ENCODE measurements around the gene PFKFB4.
"Not testable (repeated sequence)": the region's sequence is repeated elsewhere in the genome, so short reads cannot be mapped to it uniquely, and the experiment has no call there.

Gene PFKFB4

DNA sequence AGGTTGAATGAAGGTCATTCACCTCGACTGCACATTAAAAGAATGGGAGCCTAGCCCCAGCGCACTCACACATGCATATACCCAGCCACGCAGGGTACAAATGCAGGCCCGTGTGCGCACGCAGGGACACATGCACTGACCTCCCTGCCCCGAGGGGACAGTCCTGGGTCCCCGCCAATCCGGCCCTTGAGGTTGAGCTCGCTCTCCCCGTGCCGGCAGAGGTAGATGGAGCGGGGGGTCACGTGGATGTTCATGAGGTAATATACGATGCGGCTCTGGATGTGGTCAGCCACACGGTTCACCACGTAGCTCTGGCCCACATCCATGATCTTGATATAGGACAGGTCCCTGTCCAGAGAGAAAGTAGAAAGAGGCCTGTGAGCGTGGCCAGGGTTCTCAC is 20.5 kb downstream of the PFKFB4 start:
- TF ChIP-seq, protein P1, sequence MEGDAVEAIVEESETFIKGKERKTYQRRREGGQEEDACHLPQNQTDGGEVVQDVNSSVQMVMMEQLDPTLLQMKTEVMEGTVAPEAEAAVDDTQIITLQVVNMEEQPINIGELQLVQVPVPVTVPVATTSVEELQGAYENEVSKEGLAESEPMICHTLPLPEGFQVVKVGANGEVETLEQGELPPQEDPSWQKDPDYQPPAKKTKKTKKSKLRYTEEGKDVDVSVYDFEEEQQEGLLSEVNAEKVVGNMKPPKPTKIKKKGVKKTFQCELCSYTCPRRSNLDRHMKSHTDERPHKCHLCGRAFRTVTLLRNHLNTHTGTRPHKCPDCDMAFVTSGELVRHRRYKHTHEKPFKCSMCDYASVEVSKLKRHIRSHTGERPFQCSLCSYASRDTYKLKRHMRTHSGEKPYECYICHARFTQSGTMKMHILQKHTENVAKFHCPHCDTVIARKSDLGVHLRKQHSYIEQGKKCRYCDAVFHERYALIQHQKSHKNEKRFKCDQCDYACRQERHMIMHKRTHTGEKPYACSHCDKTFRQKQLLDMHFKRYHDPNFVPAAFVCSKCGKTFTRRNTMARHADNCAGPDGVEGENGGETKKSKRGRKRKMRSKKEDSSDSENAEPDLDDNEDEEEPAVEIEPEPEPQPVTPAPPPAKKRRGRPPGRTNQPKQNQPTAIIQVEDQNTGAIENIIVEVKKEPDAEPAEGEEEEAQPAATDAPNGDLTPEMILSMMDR (IDR thresholded peaks at IDR 0.05; ENCODE audit: low read depth, low read length), result no peak
- H3K4me3 ChIP-seq (replicated peaks in 1 of 2; ENCODE audit: low read depth in 2 of 2, low read length in 2 of 2), result no peak overlapping the region
- no peak for DNase-seq (ENCODE audit: low read depth in 2 of 2)

DNA sequence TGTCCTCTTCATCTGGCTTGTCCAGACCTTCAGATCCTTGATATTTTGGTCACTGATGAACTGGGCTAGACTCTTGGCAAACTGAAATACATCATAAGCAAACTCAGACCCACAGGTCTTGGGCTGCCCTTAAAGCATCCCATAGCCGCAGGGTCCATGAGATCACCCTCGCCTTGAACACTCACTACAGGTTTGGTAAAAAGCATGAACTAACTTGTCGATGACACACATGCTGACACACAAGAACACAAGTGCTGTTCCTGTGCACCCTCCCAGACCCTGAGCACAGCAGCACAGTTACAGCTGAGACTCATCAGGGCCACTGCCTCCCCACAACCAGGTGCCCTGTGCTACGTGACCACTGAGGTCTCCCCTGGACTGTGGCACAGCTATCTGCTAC is 21.0 kb downstream of the PFKFB4 start:
- DNase-seq (ENCODE audit: low read depth in 2 of 2), result no peak
- H3K4me3 ChIP-seq (replicated peaks in 1 of 2; ENCODE audit: low read depth in 2 of 2, low read length in 2 of 2), result no peak overlapping the region
- TF ChIP-seq, protein P1 (IDR thresholded peaks at IDR 0.05; ENCODE audit: low read depth, low read length), result no peak

DNA sequence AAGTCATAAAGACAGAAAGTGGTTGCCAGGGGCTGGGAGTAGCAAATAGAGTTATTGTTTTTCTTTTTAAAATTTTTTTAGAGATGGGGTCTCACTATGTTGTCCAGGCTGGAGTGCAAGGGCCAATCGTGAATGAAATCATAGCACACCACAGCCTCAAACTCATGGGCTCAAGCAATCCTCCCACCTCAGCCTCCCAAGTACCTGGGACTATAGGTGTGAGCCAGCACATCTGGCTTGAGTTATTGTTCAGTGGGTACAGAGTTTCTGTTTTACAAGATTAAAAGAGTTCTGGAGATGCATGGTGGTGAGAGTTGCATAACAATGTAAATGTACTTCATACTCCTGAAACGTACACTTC is 23.6 kb downstream of the PFKFB4 start:
- TF ChIP-seq, protein P1 (IDR thresholded peaks at IDR 0.05; ENCODE audit: low read depth, low read length), result no peak
- H3K4me3 ChIP-seq (replicated peaks in 1 of 2; ENCODE audit: low read depth in 2 of 2, low read length in 2 of 2), result no peak overlapping the region
- no peak for DNase-seq (ENCODE audit: low read depth in 2 of 2)

DNA sequence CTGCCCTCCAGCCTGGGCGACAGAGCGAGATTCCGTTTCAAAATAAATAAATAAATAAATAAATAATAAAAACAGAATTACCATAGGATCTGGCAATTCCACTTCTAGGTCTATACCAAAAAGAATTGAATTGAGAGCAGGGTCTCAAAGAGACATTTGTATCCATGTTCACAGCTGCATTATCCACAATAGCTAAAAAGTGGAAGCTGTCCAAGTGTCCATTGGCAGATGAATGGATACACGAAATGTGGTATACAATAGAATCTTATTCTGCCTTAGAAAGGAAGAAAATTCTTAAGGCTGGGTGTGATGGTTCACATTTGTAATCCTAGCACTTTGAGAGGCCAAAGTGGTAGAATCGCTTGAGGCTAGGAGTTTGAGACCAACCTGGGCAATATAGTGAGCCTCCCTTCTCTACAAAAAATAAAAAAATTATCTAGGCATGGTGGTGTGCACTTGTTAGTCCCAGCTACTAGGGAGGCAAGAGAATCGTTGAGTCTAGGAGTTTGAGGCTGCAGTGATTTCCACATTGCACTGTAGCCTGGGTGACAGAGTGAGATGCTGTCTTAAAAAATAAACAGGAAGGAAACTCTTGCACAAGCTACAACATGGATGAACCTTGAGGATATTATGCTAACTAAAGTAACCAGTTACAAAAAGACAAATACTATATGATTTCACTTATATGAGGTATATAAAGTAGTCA is 24.2 kb downstream of the PFKFB4 start:
- no peak for DNase-seq (ENCODE audit: low read depth in 2 of 2)
- no peak overlapping the region for H3K4me3 ChIP-seq (replicated peaks in 1 of 2; ENCODE audit: low read depth in 2 of 2, low read length in 2 of 2)
- TF ChIP-seq, protein P1 (IDR thresholded peaks at IDR 0.05; ENCODE audit: low read depth, low read length), result no peak

DNA sequence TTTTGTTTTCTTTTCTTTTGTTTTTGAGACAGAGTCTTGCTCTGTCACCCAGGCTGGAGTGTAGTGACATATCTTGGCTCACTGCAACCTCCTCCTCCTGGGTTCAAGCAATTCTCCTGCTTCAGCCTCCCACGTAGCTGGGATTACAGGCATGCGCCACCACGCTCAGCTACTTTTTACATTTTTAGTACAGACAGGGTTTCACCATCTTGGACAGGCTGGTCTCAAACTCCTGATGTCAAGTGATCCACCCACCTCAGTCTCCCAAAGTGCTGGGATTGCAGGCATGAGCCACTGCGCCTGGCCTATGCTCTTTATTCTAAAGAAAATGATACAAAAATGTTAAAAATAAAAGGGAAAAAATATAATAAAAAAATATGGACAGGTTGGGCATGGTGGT is 25.9 kb downstream of the PFKFB4 start:
- DNase-seq (ENCODE audit: low read depth in 2 of 2); H3K4me3 ChIP-seq (replicated peaks in 1 of 2; ENCODE audit: low read depth in 2 of 2, low read length in 2 of 2): not testable (repeated sequence)

DNA sequence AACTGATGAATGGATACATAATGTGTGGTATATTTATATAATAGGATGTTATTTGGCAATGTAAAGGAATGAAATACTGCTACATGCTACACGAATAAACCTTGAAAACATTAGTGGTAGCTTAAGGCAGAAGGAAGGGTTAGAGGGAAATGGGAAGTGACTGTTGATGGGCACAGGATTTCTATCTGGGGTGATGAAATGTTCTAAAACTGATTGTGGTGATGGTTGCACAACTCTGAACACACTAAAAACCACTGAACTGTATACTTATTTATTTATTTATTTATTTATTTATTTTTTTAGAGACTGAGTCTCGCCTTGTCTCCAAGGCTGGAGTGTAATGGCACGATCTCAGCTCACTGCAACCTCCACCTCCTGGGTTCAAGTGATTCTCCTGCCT is 27.8 kb downstream of the PFKFB4 start:
- peak in 1 of 2 donors; percentile 18 for DNase-seq (ENCODE audit: low read depth in 2 of 2)
- TF ChIP-seq, protein P1 (IDR thresholded peaks at IDR 0.05; ENCODE audit: low read depth, low read length), result no peak
- H3K4me3 ChIP-seq (replicated peaks in 1 of 2; ENCODE audit: low read depth in 2 of 2, low read length in 2 of 2), result no peak overlapping the region

DNA sequence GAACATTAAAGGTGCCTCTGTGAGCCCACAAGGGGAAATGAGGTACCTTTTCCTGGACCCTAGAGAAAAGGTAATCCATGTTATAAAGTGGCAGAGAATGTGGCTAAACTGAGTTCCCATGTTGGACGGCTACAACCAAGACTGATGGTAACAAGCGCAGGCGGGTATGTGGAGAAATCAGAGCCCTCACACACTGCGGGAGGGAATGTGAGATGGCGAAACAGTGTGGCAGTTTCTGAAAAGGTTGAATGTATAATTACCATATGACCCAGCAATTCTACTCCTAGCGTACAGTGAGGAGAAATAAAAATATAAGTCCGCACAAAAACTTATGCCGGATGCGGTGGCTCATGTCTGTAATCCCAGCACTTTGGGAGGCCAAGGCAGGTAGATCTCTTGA is 28.6 kb downstream of the PFKFB4 start:
- no peak overlapping the region for H3K4me3 ChIP-seq (replicated peaks in 1 of 2; ENCODE audit: low read depth in 2 of 2, low read length in 2 of 2)
- TF ChIP-seq, protein P1 (IDR thresholded peaks at IDR 0.05; ENCODE audit: low read depth, low read length), result no peak
- DNase-seq (ENCODE audit: low read depth in 2 of 2), result no peak
